ENCODE measurements around the gene PLIN5.

PLIN5 gene

GRCh38 chr19:4534836-4535658 lies at the start of gene PLIN5:
Gene PLIN5 (minus strand): TSS chr19:4535224. CDS start chr19:4534074, 1,150 bp downstream.
- DNase-seq = peak; percentile 65

- peak; percentile 55 for DNase-seq
Observed at GRCh38 chr19:4583961-4584669, 49.1 kb upstream of the PLIN5 start.

- DNase-seq = no peak
Observed at GRCh38 chr19:4582980-4583842, 48.2 kb upstream of the PLIN5 start.

GRCh38 chr19:4581666-4582553 lies 46.9 kb upstream of the PLIN5 start:
- peak; percentile 41 for DNase-seq

GRCh38 chr19:4580961-4581665 lies 46.1 kb upstream of the PLIN5 start:
- no peak for DNase-seq

GRCh38 chr19:4580021-4580901 lies 45.2 kb upstream of the PLIN5 start:
- DNase-seq = no peak

GRCh38 chr19:4579389-4579788 lies 44.4 kb upstream of the PLIN5 start:
- no peak for DNase-seq

GRCh38 chr19:4578552-4579248 lies 43.7 kb upstream of the PLIN5 start:
- DNase-seq = no peak

- DNase-seq = no peak
Observed at GRCh38 chr19:4577020-4577782, 42.2 kb upstream of the PLIN5 start.

GRCh38 chr19:4576016-4576933 lies 41.3 kb upstream of the PLIN5 start:
- DNase-seq = peak; percentile 83

- DNase-seq = peak; percentile 32
Observed at GRCh38 chr19:4575267-4576015, 40.4 kb upstream of the PLIN5 start.

GRCh38 chr19:4573682-4574081 lies 38.7 kb upstream of the PLIN5 start:
- no peak for DNase-seq

- DNase-seq = no peak
Observed at GRCh38 chr19:4571305-4571917, 36.4 kb upstream of the PLIN5 start.

- no peak for DNase-seq
Observed at GRCh38 chr19:4570916-4571304, 35.9 kb upstream of the PLIN5 start.

- no peak for DNase-seq
Observed at GRCh38 chr19:4570402-4570801, 35.4 kb upstream of the PLIN5 start.

GRCh38 chr19:4568886-4569285 lies 33.9 kb upstream of the PLIN5 start:
- DNase-seq = no peak
